ENCODE data around the gene ISCU.

GRCh38 chr12:108565146-108565545 lies 2.8 kb downstream of the ISCU start:
- no peak for TF ChIP-seq RAD21 (IDR thresholded peaks at IDR 0.05; ENCODE audit: low read depth)
- TF ChIP-seq TAF1 (IDR thresholded peaks at IDR 0.05; ENCODE audit: low read depth) = no peak
- TF ChIP-seq EGR1 (IDR thresholded peaks at IDR 0.05) = no peak
- TF ChIP-seq EP300 (IDR thresholded peaks at IDR 0.05; ENCODE audit: borderline replicate concordance) = no peak
- no peak for TF ChIP-seq FOXM1 (IDR thresholded peaks at IDR 0.05; ENCODE audit: borderline replicate concordance, low read depth)

Data from Ishikawa (cell line).